ENCODE measurements around the gene ARHGAP28. TPM values are rescaled to one million over a fixed set of nuclear protein-coding genes. Genes with fewer than 3 reads are reported as not detected.

ARHGAP28 gene
- not detected for total RNA-seq
- not detected for polyA plus RNA-seq

GRCh38 chr18:6729247-6730091 lies at the start of gene ARHGAP28:
ARHGAP28 (plus strand) TSS chr18:6729716; CDS start chr18:6729822, 106 bp downstream.
- no peaks in the 10 kb centered on the region for H3K36me3 ChIP-seq (ENCODE audit: insufficient read depth, low read length)
- DNase-seq: no peak
- intact Hi-C loops (cut with micrococcal nuclease): no loop called here
- H3K9me3 ChIP-seq (ENCODE audit: control insufficient read depth in 1 of 2, low read length in 2 of 2): no peaks in the 10 kb centered on the region
- peaks cover 1 to 12% of the 10 kb centered on the region in 2 donors for H3K27me3 Mint-ChIP-seq
- H3K4me3 Mint-ChIP-seq: peak within 1 kb of the TSS in 7 of 8 donors; percentile 27 to 71 (median 43)
- ChIA-PET CTCF (ENCODE audit: partially characterized antibody) (no interaction called here), POLR2A (ENCODE audit: partially characterized antibody) (no interaction called here)
- peaks cover 0 to 5% (median 2%) of the 10 kb centered on the region in 8 donors for H3K9me3 Mint-ChIP-seq
- no peaks in the 10 kb centered on the region for H3K4me1 ChIP-seq (ENCODE audit: insufficient read depth, low read length)
- H3K27ac ChIP-seq (ENCODE audit: low read depth, low read length): no peak within 1 kb of the TSS
- no peak within 1 kb of the TSS for H3K4me3 ChIP-seq (ENCODE audit: low read length in 2 of 2)
- H3K27ac Mint-ChIP-seq: no peak within 1 kb of the TSS
- no peaks in the 10 kb centered on the region for H3K36me3 Mint-ChIP-seq
- H3K27me3 ChIP-seq (ENCODE audit: insufficient read depth, low read length): no peaks in the 10 kb centered on the region
- peaks cover 0 to 8% (median 3%) of the 10 kb centered on the region in 4 donors for H3K4me1 Mint-ChIP-seq

GRCh38 chr18:6681331-6681875 lies 48.1 kb upstream of the ARHGAP28 start:
- no peaks in the 10 kb centered on the region for H3K4me1 Mint-ChIP-seq
- H3K36me3 ChIP-seq (ENCODE audit: insufficient read depth, low read length): no peaks in the 10 kb centered on the region
- no peaks in the 10 kb centered on the region for H3K27me3 ChIP-seq (ENCODE audit: insufficient read depth, low read length)
- no peak overlapping the region for H3K27ac Mint-ChIP-seq
- H3K27me3 Mint-ChIP-seq: no peaks in the 10 kb centered on the region
- CTCF ChIA-PET (ENCODE audit: partially characterized antibody): no interaction called here
- no peak for DNase-seq
- intact Hi-C loops (cut with micrococcal nuclease): no loop called here
- H3K4me3 ChIP-seq (ENCODE audit: low read length in 2 of 2): no peak overlapping the region
- no peaks in the 10 kb centered on the region for H3K4me1 ChIP-seq (ENCODE audit: insufficient read depth, low read length)
- H3K4me3 Mint-ChIP-seq: no peak overlapping the region
- H3K9me3 Mint-ChIP-seq: peaks cover 0 to 6% (median 4%) of the 10 kb centered on the region in 8 donors
- POLR2A ChIA-PET (ENCODE audit: partially characterized antibody): no interaction called here
- H3K27ac ChIP-seq (ENCODE audit: low read depth, low read length): no peak overlapping the region
- H3K36me3 Mint-ChIP-seq: no peaks in the 10 kb centered on the region
- no peaks in the 10 kb centered on the region for H3K9me3 ChIP-seq (ENCODE audit: control insufficient read depth in 1 of 2, low read length in 2 of 2)

GRCh38 chr18:6682437-6683111 lies 46.9 kb upstream of the ARHGAP28 start:
- no peaks in the 10 kb centered on the region for H3K27me3 Mint-ChIP-seq
- no peak overlapping the region for H3K4me3 Mint-ChIP-seq
- no peak for DNase-seq
- ChIA-PET POLR2A (ENCODE audit: partially characterized antibody) (no interaction called here), CTCF (ENCODE audit: partially characterized antibody) (no interaction called here)
- H3K36me3 Mint-ChIP-seq: no peaks in the 10 kb centered on the region
- intact Hi-C loops (cut with micrococcal nuclease): no loop called here
- no peaks in the 10 kb centered on the region for H3K9me3 ChIP-seq (ENCODE audit: control insufficient read depth in 1 of 2, low read length in 2 of 2)
- H3K27me3 ChIP-seq (ENCODE audit: insufficient read depth, low read length): no peaks in the 10 kb centered on the region
- H3K4me1 Mint-ChIP-seq: no peaks in the 10 kb centered on the region
- H3K9me3 Mint-ChIP-seq: peaks cover 0 to 13% (median 4%) of the 10 kb centered on the region in 8 donors
- H3K4me1 ChIP-seq (ENCODE audit: insufficient read depth, low read length): no peaks in the 10 kb centered on the region
- H3K36me3 ChIP-seq (ENCODE audit: insufficient read depth, low read length): no peaks in the 10 kb centered on the region
- no peak overlapping the region for H3K4me3 ChIP-seq (ENCODE audit: low read length in 2 of 2)
- no peak overlapping the region for H3K27ac ChIP-seq (ENCODE audit: low read depth, low read length)
- no peak overlapping the region for H3K27ac Mint-ChIP-seq

GRCh38 chr18:6683112-6683876 lies 46.2 kb upstream of the ARHGAP28 start:
- Histone ChIP-seq H3K27ac (ENCODE audit: low read depth, low read length) (no peak overlapping the region), H3K27me3 (ENCODE audit: insufficient read depth, low read length) (no peaks in the 10 kb centered on the region), H3K4me1 (ENCODE audit: insufficient read depth, low read length) (no peaks in the 10 kb centered on the region), H3K36me3 (ENCODE audit: insufficient read depth, low read length) (no peaks in the 10 kb centered on the region), H3K4me3 (ENCODE audit: low read length in 2 of 2) (no peak overlapping the region), H3K9me3 (ENCODE audit: control insufficient read depth in 1 of 2, low read length in 2 of 2) (no peaks in the 10 kb centered on the region)
- Mint-ChIP-seq H3K27ac (no peak overlapping the region), H3K9me3 (peaks cover 0 to 14% (median 4%) of the 10 kb centered on the region in 8 donors), H3K4me1 (no peaks in the 10 kb centered on the region), H3K36me3 (no peaks in the 10 kb centered on the region), H3K4me3 (no peak overlapping the region), H3K27me3 (no peaks in the 10 kb centered on the region)
- CTCF ChIA-PET (ENCODE audit: partially characterized antibody): no interaction called here
- DNase-seq: no peak
- POLR2A ChIA-PET (ENCODE audit: partially characterized antibody): no interaction called here
- intact Hi-C loops (cut with micrococcal nuclease): no loop called here

- Mint-ChIP-seq H3K4me1 (no peaks in the 10 kb centered on the region), H3K27ac (no peak overlapping the region), H3K36me3 (no peaks in the 10 kb centered on the region), H3K4me3 (no peak overlapping the region), H3K9me3 (peaks cover 0 to 17% (median 4%) of the 10 kb centered on the region in 8 donors), H3K27me3 (no peaks in the 10 kb centered on the region)
- Histone ChIP-seq H3K27me3 (ENCODE audit: insufficient read depth, low read length) (no peaks in the 10 kb centered on the region), H3K4me1 (ENCODE audit: insufficient read depth, low read length) (no peaks in the 10 kb centered on the region), H3K27ac (ENCODE audit: low read depth, low read length) (no peak overlapping the region), H3K4me3 (ENCODE audit: low read length in 2 of 2) (no peak overlapping the region), H3K36me3 (ENCODE audit: insufficient read depth, low read length) (no peaks in the 10 kb centered on the region), H3K9me3 (ENCODE audit: control insufficient read depth in 1 of 2, low read length in 2 of 2) (no peaks in the 10 kb centered on the region)
- POLR2A ChIA-PET (ENCODE audit: partially characterized antibody): no interaction called here
- intact Hi-C loops (cut with micrococcal nuclease): loop anchor here (2.0 kb wide), 1 partner anchor 45 kb away; no protein-coding TSS in a partner anchor
- no peak for DNase-seq
- CTCF ChIA-PET (ENCODE audit: partially characterized antibody): no interaction called here
These were observed 41.8 kb upstream of the ARHGAP28 start for GRCh38 chr18:6687676-6688075.

- no peaks in the 10 kb centered on the region for H3K36me3 ChIP-seq (ENCODE audit: insufficient read depth, low read length)
- H3K4me3 ChIP-seq (ENCODE audit: low read length in 2 of 2): no peak overlapping the region
- no peaks in the 10 kb centered on the region for H3K4me1 ChIP-seq (ENCODE audit: insufficient read depth, low read length)
- no peaks in the 10 kb centered on the region for H3K27me3 ChIP-seq (ENCODE audit: insufficient read depth, low read length)
- POLR2A ChIA-PET (ENCODE audit: partially characterized antibody): no interaction called here
- intact Hi-C loops (cut with micrococcal nuclease): no loop called here
- Mint-ChIP-seq H3K36me3 (no peaks in the 10 kb centered on the region), H3K4me3 (no peak overlapping the region), H3K27me3 (no peaks in the 10 kb centered on the region), H3K27ac (no peak overlapping the region), H3K4me1 (no peaks in the 10 kb centered on the region), H3K9me3 (peaks cover 2 to 15% (median 8%) of the 10 kb centered on the region in 8 donors)
- H3K27ac ChIP-seq (ENCODE audit: low read depth, low read length): no peak overlapping the region
- CTCF ChIA-PET (ENCODE audit: partially characterized antibody): no interaction called here
- H3K9me3 ChIP-seq (ENCODE audit: control insufficient read depth in 1 of 2, low read length in 2 of 2): no peaks in the 10 kb centered on the region
- DNase-seq: no peak
These were observed 20.6 kb upstream of the ARHGAP28 start for GRCh38 chr18:6708890-6709289.

GRCh38 chr18:6711467-6711866 lies 18.0 kb upstream of the ARHGAP28 start:
- Histone ChIP-seq H3K27ac (ENCODE audit: low read depth, low read length) (no peak overlapping the region), H3K36me3 (ENCODE audit: insufficient read depth, low read length) (no peaks in the 10 kb centered on the region), H3K9me3 (ENCODE audit: control insufficient read depth in 1 of 2, low read length in 2 of 2) (no peaks in the 10 kb centered on the region), H3K4me3 (ENCODE audit: low read length in 2 of 2) (no peak overlapping the region), H3K27me3 (ENCODE audit: insufficient read depth, low read length) (no peaks in the 10 kb centered on the region), H3K4me1 (ENCODE audit: insufficient read depth, low read length) (no peaks in the 10 kb centered on the region)
- POLR2A ChIA-PET (ENCODE audit: partially characterized antibody): no interaction called here
- Mint-ChIP-seq H3K27ac (no peak overlapping the region), H3K36me3 (no peaks in the 10 kb centered on the region), H3K9me3 (peaks cover 0 to 10% (median 6%) of the 10 kb centered on the region in 8 donors), H3K4me1 (no peaks in the 10 kb centered on the region), H3K27me3 (no peaks in the 10 kb centered on the region), H3K4me3 (no peak overlapping the region)
- DNase-seq: no peak
- intact Hi-C loops (cut with micrococcal nuclease): no loop called here
- CTCF ChIA-PET (ENCODE audit: partially characterized antibody): no interaction called here
